Fibroblast of the conjunctiva (primary cell): ENCODE measurements around the gene WIF1.

Experiments
- DNase-seq: peaks from one replicate; pipeline ENCODE4 v3.0.0-alpha.2; 2010; ENCODE audit warnings: low read depth

The WIF1 gene

DNA sequence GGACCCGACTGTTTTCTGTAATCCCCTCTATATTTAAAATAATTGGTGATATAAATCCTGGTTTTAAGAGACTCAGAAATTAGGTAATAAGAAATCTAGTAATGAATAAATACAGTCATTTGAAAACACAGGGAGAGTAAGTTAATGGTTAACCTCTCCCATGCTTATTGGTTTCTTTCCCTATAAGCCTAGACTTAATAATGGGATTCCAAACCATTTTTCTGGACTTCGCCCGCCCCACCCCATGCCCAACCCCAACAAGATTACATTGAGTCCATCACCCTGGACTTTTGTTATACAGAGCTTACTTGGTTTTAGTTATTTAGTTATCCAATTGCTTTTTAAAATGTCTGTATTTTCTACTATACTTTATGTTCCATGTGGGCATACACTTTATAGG is 98.7 kb downstream of the WIF1 start:
- DNase-seq = no peak

DNA sequence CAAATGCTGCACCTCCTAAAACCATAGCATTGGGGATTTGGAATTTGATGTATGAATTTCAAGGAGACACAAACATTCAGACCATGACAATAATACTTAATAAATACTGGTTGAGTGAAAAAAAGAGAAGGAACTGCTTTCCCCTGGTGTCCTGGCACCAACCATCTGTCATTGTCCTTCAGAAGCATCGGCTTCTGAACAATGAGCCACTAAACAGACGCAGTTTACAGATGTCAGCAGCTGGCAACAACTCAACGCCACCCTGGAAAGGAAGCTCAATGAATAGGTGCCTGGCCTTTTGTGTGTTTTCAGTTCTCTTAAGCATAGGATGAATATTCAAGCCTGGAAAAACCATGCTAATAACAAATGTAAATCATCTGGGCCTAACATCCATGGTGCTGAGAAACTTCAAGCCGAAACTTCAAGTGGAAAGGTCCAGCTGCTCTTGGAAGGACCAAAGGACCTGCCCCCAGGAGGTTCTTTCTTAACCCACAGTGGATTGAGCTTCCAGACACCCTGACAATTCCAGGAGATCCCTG is 101.3 kb downstream of the WIF1 start:
- no peak for DNase-seq

DNA sequence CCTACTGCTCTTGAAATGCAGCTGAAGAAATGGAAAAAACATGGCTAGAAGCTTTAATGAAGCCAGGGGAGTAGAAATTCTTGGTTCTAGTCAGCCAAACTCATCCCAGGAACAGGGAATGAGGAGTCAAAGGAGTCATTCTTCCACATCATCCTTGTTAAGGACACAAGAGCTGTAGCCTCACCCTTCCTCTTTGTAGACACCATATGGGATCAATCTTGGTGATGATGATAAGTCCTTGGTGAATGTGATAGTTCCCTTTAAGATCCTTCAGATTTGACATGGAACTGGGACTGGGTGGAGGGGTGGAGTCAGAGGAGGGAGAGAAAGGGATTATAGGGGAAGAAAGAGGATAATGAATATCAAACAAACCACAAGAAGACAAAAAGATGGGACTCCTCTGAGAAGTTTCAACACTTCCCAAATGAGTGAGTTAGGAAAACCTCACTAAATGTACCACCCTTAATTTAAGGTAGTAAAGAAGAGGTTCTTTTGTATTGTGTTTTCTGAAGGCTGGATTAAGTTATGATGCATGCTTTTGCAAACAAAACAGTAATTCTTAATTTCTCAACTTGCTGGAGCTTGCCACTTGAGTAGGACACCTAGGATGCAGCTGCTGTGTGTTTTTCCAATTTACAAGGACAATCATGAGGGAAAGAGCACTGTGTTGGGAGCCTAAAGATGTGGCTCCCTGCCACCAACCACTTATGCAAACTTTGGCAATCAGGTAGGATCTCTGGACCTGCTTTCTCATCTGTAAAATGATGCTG is 104.0 kb downstream of the WIF1 start:
- DNase-seq = no peak

DNA sequence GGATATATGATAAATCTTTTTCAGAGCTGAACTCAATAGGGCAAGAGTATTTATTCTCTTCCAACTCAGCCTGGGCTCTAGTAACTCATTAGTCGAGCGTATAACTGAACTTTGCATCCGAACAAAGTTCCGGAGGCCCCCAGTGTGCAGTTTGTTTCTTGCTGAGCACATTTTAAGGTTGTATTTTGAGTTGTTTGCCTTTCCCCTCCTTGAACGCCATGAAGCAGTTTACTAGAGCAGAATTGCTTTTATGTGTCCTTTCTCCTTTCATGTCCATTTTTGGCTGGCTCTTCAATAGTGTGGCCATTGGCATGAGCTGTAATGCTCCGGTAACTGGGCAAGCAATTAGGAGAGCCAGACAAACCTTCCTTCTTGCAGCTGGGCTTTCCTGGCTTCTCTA is 105.3 kb downstream of the WIF1 start:
- no peak for DNase-seq

DNA sequence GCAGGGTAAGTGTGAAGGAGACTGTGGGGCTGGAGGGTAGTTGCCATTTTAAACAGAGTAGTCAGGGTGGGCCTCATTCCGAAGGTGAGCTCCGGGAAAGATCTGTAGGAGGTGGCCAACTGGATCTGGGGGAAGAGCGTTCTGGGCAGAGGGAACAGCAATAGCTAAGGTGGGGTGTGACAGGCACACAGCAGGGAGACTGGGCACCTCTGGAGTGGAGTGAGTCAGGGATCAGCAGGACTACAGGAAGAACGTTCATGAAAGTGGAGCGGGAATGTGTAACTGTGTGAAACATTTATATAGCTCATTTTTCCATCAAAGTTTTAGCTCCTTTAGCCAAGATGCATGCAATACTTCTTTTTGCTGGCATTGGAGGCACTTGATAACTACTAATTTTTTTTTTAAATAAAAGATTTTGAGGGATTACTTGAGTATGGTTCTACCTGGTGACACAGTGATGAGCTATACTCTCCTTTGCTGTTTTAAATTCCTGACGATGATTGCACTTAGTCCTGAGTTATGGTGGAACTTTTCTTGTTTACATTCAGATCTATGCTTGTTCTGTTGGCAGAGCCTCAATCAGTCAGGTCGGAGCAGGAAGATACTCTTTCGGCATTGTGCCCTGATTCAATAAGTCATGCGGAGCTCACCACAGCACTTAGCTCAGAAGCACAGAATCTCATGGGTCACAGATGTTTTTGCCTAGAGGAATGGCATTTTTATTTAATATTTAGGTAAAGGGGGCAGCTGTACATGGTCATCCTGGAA is 106.4 kb downstream of the WIF1 start:
- DNase-seq = no peak

DNA sequence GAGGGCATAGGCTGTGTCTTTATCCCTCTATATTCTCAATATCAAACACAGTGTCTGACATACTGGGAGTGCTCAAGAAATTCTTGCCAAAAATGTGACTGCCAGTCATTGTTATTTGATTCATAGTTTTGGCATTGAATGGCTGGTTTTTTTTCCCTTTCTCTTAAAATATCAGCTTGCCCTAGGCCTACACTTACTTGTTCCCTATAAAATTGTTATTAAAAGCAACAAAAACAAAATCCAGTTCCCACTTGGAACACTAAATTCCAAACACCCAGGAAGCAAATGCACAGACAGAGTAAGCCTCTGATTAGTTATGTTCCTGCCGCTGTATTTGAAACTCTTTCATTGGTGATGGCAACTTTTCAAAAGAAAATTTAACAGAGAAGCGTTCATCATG is 110.7 kb downstream of the WIF1 start:
- DNase-seq = no peak

DNA sequence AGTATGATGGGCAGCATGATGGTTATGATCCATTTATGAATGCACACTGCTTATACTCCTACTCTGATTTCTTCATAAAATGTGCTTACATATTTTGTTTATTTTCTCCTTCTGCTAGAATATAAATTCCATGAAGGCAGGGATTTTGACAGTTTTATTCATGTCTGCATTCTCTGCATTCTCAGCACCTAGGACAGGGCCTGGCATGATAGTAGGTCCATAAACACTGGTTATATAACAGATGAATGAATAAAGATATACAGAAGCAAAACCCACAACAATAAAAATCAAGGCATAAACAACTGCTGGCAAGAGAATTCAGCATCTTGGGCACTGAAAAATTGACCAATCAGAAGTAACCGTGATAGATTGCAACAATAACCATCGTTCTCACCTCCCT is 115.4 kb downstream of the WIF1 start:
- DNase-seq = no peak

DNA sequence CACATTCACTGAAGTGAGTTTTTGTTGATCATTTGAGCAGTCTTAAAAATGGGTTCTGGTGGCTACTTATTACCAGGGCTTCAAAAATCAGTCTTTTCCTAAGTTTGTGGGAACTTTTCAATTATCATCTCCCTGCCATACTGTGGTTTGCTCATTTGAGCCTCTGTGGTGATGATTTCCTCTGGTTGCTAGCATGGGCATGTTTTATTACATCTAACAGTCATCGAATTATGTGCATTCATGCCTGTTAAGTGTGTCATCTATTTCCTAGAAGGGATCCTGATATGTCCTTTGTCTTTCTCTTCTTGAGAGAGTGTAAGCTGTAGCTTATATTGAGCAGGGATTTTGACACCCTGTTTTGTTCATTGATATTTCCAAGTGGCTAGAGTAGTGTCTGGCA is 116.8 kb downstream of the WIF1 start:
- DNase-seq = no peak
